ENCODE data around the gene TMEM132C. TPM values are rescaled to one million over a fixed set of nuclear protein-coding genes. Genes with fewer than 3 reads are reported as not detected.

TMEM132C gene
- total RNA-seq, 1 donor = not detected

DNA sequence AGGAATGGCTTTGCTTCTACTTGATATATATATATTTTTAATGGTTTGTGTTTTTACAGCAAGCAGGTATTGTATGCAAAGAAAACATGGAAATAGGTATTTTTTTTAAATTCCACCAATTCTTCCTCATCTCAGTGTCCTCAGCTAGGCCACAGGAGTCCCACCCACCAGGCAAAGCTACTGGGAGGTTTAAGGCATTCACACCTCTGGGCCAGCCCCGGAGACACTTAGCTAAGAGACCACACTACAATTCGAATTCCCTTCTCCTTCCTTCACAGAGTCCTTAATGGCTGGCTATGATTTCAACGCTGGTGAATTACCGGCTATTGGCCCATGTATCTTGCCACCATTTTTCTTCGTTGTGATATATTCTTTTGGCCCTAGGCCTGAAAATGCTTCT, 485.4 kb downstream of the TMEM132C start:
- no peak overlapping the region for H3K4me3 ChIP-seq (ENCODE audit: low read depth, low read length)
- no peak for DNase-seq (ENCODE audit: low read depth)
- TF ChIP-seq, protein P1, sequence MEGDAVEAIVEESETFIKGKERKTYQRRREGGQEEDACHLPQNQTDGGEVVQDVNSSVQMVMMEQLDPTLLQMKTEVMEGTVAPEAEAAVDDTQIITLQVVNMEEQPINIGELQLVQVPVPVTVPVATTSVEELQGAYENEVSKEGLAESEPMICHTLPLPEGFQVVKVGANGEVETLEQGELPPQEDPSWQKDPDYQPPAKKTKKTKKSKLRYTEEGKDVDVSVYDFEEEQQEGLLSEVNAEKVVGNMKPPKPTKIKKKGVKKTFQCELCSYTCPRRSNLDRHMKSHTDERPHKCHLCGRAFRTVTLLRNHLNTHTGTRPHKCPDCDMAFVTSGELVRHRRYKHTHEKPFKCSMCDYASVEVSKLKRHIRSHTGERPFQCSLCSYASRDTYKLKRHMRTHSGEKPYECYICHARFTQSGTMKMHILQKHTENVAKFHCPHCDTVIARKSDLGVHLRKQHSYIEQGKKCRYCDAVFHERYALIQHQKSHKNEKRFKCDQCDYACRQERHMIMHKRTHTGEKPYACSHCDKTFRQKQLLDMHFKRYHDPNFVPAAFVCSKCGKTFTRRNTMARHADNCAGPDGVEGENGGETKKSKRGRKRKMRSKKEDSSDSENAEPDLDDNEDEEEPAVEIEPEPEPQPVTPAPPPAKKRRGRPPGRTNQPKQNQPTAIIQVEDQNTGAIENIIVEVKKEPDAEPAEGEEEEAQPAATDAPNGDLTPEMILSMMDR (IDR thresholded peaks at IDR 0.05; ENCODE audit: insufficient read depth, low read depth, low read length) = no peak

- no peak overlapping the region for H3K4me3 ChIP-seq (ENCODE audit: low read depth, low read length)
- TF ChIP-seq, protein P1 (IDR thresholded peaks at IDR 0.05; ENCODE audit: insufficient read depth, low read depth, low read length) = no peak
- no peak for DNase-seq (ENCODE audit: low read depth)
These were observed 486.5 kb downstream of the TMEM132C start for GRCh38 chr12:128753438-128753837.

DNA sequence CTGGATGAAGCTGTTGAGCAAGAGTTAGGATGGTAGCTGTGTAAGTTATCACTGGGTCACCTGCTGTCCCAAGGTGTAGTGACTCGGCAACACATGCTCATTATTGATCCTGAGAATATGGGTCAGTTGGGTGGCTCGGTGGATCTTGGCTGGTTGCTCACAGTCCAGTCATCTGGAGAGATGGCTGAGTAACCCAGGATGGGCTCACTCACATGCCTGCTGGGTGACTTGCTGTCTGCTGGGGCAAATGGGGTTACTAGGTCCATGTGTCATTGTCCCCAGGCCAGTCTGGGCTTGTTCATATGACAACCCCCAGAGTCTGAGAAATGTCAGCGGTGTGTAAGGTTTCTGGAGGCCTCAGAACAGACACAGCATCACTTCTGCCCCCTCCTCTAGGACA, 487.3 kb downstream of the TMEM132C start:
- H3K4me3 ChIP-seq (ENCODE audit: low read depth, low read length) = no peak overlapping the region
- TF ChIP-seq, protein P1 (IDR thresholded peaks at IDR 0.05; ENCODE audit: insufficient read depth, low read depth, low read length) = no peak
- DNase-seq (ENCODE audit: low read depth) = no peak

DNA sequence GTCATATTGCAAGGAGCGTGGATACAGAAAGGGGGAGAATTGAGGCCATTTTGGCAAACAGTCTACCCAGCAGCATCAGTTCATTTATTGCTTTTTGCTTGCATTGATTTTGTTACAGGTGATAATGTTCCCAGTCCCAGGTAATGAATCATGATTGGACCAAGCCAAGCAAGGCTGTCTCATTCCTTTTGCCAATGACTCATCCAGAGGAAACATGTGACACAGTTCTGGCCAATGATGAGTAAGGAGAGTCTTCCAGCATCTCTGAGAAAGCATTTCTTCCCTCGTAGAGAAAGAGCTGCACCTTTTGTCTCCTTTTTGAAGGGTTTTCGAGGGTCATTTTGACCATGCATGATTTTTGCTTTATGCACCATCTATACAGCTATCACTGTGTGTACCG, 488.6 kb downstream of the TMEM132C start:
- TF ChIP-seq, protein P1 (IDR thresholded peaks at IDR 0.05; ENCODE audit: insufficient read depth, low read depth, low read length) = no peak
- DNase-seq (ENCODE audit: low read depth) = no peak
- H3K4me3 ChIP-seq (ENCODE audit: low read depth, low read length) = no peak overlapping the region

Small RNA genes within 50 kb of the gene (small RNA-seq; reads per million reads assigned to genes)
- gene MIR3612 = not detected
- gene MIR4419B = not detected
